ENCODE data around the gene NYAP2.

GRCh38 chr2:225536036-225536435 lies 136.5 kb downstream of the NYAP2 start:
- no peak for TF ChIP-seq CTCF (IDR thresholded peaks at IDR 0.05)
- TF ChIP-seq POLR2A (IDR thresholded peaks at IDR 0.05), result no peak
